HG03135 (cell line): ENCODE results near the gene UNG.

Experiments
- ATAC-seq: cut with Tn5 transposase; IDR thresholded peaks from one replicate; pipeline ENCODE4 v1.9.1; 2021; ENCODE audit warnings: mild to moderate bottlenecking, moderate library complexity; ENCODE audit not compliant: unreplicated experiment

The UNG gene

GRCh38 chr12:109153821-109154441 lies 56.5 kb downstream of the UNG start:
- no peak for ATAC-seq

DNA sequence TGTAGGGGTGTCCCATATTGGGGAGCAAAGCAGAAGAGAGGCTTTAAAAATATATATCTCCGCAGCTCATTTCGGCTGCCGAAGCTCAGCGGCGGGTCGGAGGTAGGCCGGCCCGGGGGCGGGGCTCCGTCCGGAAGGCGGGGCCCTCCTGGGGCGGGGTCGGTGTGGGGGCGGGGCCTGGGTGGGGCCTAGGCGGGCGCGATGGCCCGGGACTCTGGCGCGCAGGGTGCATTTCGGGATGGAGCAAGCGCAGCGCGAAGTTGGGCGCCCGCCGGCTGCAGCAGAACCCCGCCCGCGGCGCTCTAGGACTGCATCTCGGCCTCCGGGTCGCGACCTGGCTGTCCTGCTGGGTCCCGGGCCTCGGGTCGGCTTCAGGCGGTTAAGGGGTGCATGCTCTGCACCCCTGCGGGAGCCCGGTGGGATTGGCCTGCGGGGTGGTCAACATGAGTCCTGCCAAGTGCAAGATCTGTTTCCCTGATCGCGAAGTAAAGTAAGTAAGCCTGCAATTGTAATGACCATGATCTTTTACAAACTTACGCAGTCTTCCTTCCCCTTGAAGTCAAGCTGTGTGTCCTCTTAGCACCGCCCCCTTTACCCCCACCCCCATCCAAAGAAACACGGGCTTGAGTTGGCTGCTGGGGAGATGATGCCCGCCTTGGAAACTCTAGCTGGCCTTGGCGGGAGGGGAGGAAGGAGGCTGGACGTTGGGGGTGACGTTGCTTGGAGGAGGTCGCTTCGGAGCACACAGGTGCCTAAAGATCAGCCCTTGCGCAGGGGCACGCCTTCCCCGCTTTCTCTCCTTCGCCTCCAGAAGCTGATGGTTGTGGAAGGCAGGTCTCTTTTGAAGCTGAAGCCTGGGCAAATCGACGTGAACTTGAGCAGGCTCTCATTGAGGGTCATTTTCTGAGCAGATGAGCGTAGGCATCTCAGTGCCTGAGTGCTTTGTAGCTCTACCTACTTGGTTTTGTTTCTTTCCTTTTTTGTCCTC lies 57.3 kb downstream of the UNG start:
- peak; percentile 88 for ATAC-seq

GRCh38 chr12:109156036-109156435 lies 58.6 kb downstream of the UNG start:
- no peak for ATAC-seq

DNA sequence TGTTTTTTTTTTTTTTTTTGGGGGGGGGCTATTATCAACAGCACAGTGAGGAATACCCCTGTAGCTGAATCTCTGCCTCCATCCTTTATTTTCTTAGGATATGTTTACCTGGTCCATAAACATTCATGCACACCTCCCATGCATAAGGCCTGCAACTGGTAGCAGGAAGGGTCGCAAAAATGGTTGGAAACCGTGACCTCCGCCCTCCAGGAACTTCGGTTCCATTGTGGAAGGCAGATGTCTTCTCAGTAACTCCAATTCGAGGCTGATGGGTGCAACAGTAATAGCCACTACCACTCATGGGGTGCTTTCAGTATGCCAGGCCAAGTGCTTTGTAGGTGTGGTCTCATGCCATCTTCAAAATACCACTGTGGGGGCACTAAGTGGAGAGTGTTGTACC lies 59.2 kb downstream of the UNG start:
- ATAC-seq, result no peak

DNA sequence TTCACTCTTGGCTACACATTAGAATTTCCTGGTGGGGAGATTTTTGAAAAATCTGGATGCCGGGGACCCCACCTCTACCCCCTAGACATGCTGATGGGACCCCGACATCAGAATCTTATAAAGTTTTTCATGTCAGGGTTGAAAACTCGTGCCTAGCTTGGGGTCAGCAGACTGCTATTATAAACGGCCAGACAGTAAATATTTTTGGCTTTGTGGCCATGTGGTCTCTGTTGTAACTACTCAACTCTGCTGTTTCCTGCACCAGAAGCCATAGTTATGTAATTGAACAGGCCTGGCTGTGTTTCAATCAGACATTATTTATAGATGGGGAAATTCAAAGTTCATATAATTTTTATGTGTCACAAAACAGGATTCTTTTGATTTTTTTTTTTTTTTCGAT lies 60.6 kb downstream of the UNG start:
- ATAC-seq, result no peak

- no peak for ATAC-seq
These were observed 63.0 kb downstream of the UNG start for GRCh38 chr12:109160433-109160832.
